Fibroblast of lung (primary cell): Measurements from ENCODE around the gene PKIB. TPM values are rescaled to one million over a fixed set of nuclear protein-coding genes. Genes with fewer than 3 reads are reported as not detected.
A peak's percentile ranks its signal among the peaks of the same experiment; 100 is the strongest.

Source experiments
- DNase-seq, 2 donors: peaks; one replicate each; pipeline versions ENCODE4 v3.0.0 to v3.0.0-alpha.2; 2010; ENCODE audit warnings: low read depth in 2 of 2
- H2AFZ ChIP-seq: 2 replicates; pipeline ENCODE4 v1.5.1; 2012; ENCODE audit warnings: low read length, control low read depth, inconsistent platforms
- H3K27ac ChIP-seq: 2 replicates; pipeline ENCODE4 v1.5.1; 2011; ENCODE audit warnings: low read length, control low read depth; ENCODE audit not compliant: insufficient read depth
- H3K27me3 ChIP-seq: 2 replicates; pipeline ENCODE4 v1.5.1; 2011; ENCODE audit warnings: mild to moderate bottlenecking, low read length; ENCODE audit not compliant: control insufficient read depth, insufficient read depth
- H3K36me3 ChIP-seq: 2 replicates; pipeline ENCODE4 v1.5.1; 2011; ENCODE audit warnings: low read length; ENCODE audit not compliant: control insufficient read depth, insufficient read depth
- H3K4me1 ChIP-seq: 2 replicates; pipeline ENCODE4 v1.5.1; 2011; ENCODE audit warnings: low read length; ENCODE audit not compliant: control insufficient read depth, insufficient read depth; ENCODE audit errors: extremely low read depth
- H3K4me2 ChIP-seq: 2 replicates; pipeline ENCODE4 v1.5.1; 2011; ENCODE audit warnings: low read length, control low read depth; ENCODE audit not compliant: insufficient read depth; ENCODE audit errors: extremely low read depth
- H3K4me3 ChIP-seq, 4 experiments: fragments of 200-600 bp in 1 of 4; sonication (generic) in 1 of 4; replicated peaks in 1 of 4; 2 replicates each; pipeline ENCODE4 v1.5.1; 2011 to 2016; ENCODE audit warnings: low read length in 4 of 4, low read depth in 3 of 4, mild to moderate bottlenecking in 3 of 4, control low read depth in 2 of 4, inconsistent platforms in 1 of 4, mixed read lengths in 1 of 4; ENCODE audit not compliant: insufficient read depth in 1 of 4; ENCODE audit errors: control extremely low read depth in 1 of 4
- H3K79me2 ChIP-seq: 2 replicates; pipeline ENCODE4 v1.5.1; 2012; ENCODE audit warnings: mild to moderate bottlenecking, low read length, inconsistent platforms; ENCODE audit not compliant: control insufficient read depth, insufficient read depth
- H3K9ac ChIP-seq: 2 replicates; pipeline ENCODE4 v1.5.1; 2011; ENCODE audit warnings: mild to moderate bottlenecking, low read length, control low read depth; ENCODE audit not compliant: insufficient read depth
- H3K9me3 ChIP-seq: 2 replicates; pipeline ENCODE4 v1.5.1; 2012; ENCODE audit warnings: low read depth, low read length; ENCODE audit not compliant: control insufficient read depth, insufficient read depth
- H4K20me1 ChIP-seq: 2 replicates; pipeline ENCODE4 v1.5.1; 2011; ENCODE audit warnings: low read length; ENCODE audit not compliant: control insufficient read depth, insufficient read depth; ENCODE audit errors: extremely low read depth
- EZH2 ChIP-seq: IDR thresholded peaks from 2 replicates; pipeline ENCODE4 v1.5.1; 2012; ENCODE audit warnings: low read length, control low read depth, mild to moderate bottlenecking; ENCODE audit errors: missing control alignments
- polyA minus RNA-seq: library from RNA; depleted of rRNA, polyadenylated mRNA; stranded (reverse); fragments of >200 nt; gene quantifications from 2 replicates; pipeline ENCODE4 v1.2.3, GENCODE V29; 2011; ENCODE audit warnings: low replicate concordance
- polyA plus RNA-seq, 2 donors: library from polyadenylated mRNA; depleted of rRNA in 1 of 2; stranded (reverse) in 1 of 2; unstranded in 1 of 2; fragments of >200 nt; gene quantifications; 2 replicates each; pipeline ENCODE4 v1.2.1, GENCODE V29; 2011 to 2012; ENCODE audit warnings: missing spikeins in 1 of 2
- total RNA-seq: library from RNA; depleted of rRNA; stranded (reverse); fragments of >200 nt; gene quantifications from 2 replicates; pipeline ENCODE4 v1.2.1, GENCODE V29; 2014
- TF ChIP-seq, protein P1 (sequence below), 2 donors: IDR thresholded peaks in 1 of 2; conservative IDR thresholded peaks in 1 of 2; 1 replicate in 1 of 2; 2 replicates in 1 of 2; pipeline ENCODE4 v1.5.1; 2011 to 2012; ENCODE audit warnings: low read length in 2 of 2, control low read depth in 1 of 2, inconsistent platforms in 1 of 2, low read depth in 1 of 2, mild to moderate bottlenecking in 1 of 2

PKIB gene, protein sequence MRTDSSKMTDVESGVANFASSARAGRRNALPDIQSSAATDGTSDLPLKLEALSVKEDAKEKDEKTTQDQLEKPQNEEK
- total RNA-seq = 0.51 and 1.3 TPM in 2 replicates
- 2.2 and 4.4 TPM in 2 replicates for polyA plus RNA-seq
- 1.6 and 2.9 TPM in 2 replicates for polyA plus RNA-seq (2012)
- not detected in 2 replicates for polyA minus RNA-seq

DNA sequence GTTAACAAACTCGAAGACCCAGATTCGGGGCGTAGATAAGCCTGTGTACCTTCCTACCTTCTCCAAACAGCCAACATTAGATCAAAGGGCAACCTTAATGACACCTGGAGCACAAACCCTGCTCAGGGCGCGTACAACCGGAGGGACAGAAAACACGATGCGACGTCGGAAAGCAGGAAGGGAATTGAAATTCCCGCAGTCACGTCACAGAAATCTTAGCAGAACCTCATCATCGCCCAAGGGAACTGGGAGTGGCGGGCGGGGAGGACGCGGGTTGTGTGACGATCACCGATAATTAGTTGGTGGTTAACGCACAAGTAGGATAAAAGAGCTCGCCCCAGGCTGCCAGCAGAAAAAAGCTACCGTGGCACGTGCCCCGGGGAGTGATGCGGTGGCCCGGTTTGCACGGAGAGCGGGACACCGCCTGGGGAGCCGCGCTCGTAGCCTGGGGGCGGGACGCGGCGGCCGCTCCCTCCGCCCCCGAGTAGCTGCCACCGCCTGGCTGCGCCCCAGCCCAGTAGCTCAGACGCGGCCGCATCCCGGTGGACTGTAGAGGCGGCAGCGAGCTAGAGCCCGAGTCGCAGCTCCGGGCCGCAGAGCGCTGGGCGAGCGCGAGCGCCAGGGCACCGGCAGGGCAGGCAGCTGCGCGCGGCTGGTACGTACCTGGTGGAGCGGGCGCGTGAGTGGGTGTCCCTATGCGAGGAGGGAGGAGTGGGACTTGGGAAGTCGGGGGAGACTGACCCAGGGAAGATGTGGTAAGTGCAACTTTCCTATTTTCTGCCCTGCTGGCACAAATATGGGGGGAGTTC lies at the start of gene PKIB:
Gene PKIB, plus strand, starts transcription at position 525 of the 809 bp plus-strand sequence. CDS start 107,390 bp downstream, outside the sequence.
- DNase-seq = peak; percentile 67 to 83
- H3K9ac ChIP-seq = peak within 1 kb of the TSS; percentile 20

DNA sequence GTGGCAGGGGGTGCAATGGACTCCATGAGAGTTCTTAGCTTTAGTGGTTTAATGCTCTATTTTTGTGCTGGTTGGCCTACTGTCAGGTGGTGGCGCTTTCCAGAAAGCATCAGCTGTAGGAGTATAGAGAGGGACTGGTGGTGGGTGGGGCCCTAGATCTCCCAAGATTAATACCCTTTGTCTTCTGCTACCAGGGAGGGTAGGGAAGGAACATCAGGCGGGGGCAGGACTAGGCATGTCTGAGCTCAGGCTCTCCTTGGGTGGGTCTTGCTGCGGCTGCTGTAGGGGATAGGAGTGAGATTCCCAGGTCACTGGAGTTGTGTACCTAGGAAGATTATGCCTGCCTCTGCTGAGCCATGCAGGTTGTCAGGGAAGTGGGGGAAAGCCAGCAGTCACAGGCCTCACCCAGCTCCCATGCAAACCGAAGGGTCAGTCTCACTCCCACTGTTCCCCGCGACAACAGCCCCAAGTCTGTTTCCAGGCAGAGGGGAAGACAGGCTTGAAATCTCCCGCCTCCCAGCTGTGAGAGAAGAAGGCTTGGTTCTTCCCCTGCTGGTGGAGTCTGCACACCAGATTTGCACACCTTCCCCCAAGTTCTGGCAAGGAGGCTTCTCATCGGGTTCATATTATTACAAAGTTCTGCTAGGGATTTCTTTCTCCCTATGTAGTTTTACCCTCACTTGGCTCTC lies 46.7 kb upstream of the PKIB start:
- Histone ChIP-seq H3K4me2 (no peak overlapping the region), H2AFZ (no peak overlapping the region), H3K4me1 (no peaks in the 10 kb centered on the region), H3K27ac (no peak overlapping the region), H4K20me1 (no peaks in the 10 kb centered on the region), H3K4me3 (no peak overlapping the region), H3K27me3 (no peaks in the 10 kb centered on the region), H3K36me3 (no peaks in the 10 kb centered on the region), H3K79me2 (no peaks in the 10 kb centered on the region), H3K9me3 (no peaks in the 10 kb centered on the region), H3K9ac (no peak overlapping the region)
- TF ChIP-seq, protein P1, sequence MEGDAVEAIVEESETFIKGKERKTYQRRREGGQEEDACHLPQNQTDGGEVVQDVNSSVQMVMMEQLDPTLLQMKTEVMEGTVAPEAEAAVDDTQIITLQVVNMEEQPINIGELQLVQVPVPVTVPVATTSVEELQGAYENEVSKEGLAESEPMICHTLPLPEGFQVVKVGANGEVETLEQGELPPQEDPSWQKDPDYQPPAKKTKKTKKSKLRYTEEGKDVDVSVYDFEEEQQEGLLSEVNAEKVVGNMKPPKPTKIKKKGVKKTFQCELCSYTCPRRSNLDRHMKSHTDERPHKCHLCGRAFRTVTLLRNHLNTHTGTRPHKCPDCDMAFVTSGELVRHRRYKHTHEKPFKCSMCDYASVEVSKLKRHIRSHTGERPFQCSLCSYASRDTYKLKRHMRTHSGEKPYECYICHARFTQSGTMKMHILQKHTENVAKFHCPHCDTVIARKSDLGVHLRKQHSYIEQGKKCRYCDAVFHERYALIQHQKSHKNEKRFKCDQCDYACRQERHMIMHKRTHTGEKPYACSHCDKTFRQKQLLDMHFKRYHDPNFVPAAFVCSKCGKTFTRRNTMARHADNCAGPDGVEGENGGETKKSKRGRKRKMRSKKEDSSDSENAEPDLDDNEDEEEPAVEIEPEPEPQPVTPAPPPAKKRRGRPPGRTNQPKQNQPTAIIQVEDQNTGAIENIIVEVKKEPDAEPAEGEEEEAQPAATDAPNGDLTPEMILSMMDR (conservative IDR thresholded peaks at IDR 0.05 in 1 of 2, IDR thresholded peaks at IDR 0.05 in 1 of 2; ENCODE audit: low read depth in 1 of 2, low read length in 2 of 2) = no peak
- no peak for TF ChIP-seq EZH2
- DNase-seq = no peak

More for the DNA sequence above, at the start of gene PKIB:
- no peaks in the 10 kb centered on the region for H3K4me1 ChIP-seq
- no peaks in the 10 kb centered on the region for H4K20me1 ChIP-seq
- TF ChIP-seq EZH2 = no peak
- TF ChIP-seq, protein P1 (conservative IDR thresholded peaks at IDR 0.05 in 1 of 2, IDR thresholded peaks at IDR 0.05 in 1 of 2; ENCODE audit: low read depth in 1 of 2, low read length in 2 of 2) = peak; percentile 11 to 32
- H3K27ac ChIP-seq = no peak within 1 kb of the TSS
- H3K36me3 ChIP-seq = no peaks in the 10 kb centered on the region
- no peaks in the 10 kb centered on the region for H3K79me2 ChIP-seq
- no peaks in the 10 kb centered on the region for H3K9me3 ChIP-seq
- H2AFZ ChIP-seq = peak within 1 kb of the TSS; percentile 87
- peak within 1 kb of the TSS; percentile 97 for H3K4me2 ChIP-seq
- peaks cover 6% of the 10 kb centered on the region for H3K27me3 ChIP-seq
- peak within 1 kb of the TSS; percentile 60 to 93 (median 64) for H3K4me3 ChIP-seq

DNA sequence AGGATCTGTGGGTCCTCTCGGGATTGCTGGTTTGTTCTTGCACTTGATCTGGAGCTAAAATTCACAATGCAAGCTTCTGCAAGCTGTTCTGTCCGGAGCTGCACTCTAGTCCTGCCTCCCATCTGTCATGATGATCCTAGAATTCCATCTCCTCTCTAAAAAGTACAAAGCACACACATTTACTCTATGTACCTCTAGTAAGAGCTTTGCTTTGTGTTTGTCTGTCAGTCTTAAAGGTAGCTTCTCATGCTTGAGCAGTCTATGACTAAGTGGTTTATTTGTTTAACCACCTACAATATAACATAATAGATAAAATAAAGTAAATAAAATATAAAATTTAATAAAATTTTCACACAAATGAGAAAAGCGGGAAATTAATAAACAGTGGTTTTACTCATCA lies 46.0 kb upstream of the PKIB start:
- no peak for DNase-seq
- H3K9me3 ChIP-seq = no peaks in the 10 kb centered on the region
- H3K4me2 ChIP-seq = no peak overlapping the region
- H3K27ac ChIP-seq = no peak overlapping the region
- no peak overlapping the region for H2AFZ ChIP-seq
- no peak overlapping the region for H3K4me3 ChIP-seq
- H3K36me3 ChIP-seq = no peaks in the 10 kb centered on the region
- no peaks in the 10 kb centered on the region for H4K20me1 ChIP-seq
- no peaks in the 10 kb centered on the region for H3K4me1 ChIP-seq
- H3K27me3 ChIP-seq = no peaks in the 10 kb centered on the region
- no peaks in the 10 kb centered on the region for H3K79me2 ChIP-seq
- TF ChIP-seq, protein P1 (conservative IDR thresholded peaks at IDR 0.05 in 1 of 2, IDR thresholded peaks at IDR 0.05 in 1 of 2; ENCODE audit: low read depth in 1 of 2, low read length in 2 of 2) = no peak
- no peak for TF ChIP-seq EZH2
- H3K9ac ChIP-seq = no peak overlapping the region
